ENCODE results near the gene SUMF1. TPM values are rescaled to one million over a fixed set of nuclear protein-coding genes. Genes with fewer than 3 reads are reported as not detected.

Gene SUMF1
- total and polyA plus RNA-seq, 4 donors: 13.0 to 34.2 (median 23.5) TPM

GRCh38 chr3:4503050-4503449 is 36.0 kb upstream of the SUMF1 start:
- WGBS: 82% methylated on average over 5 of the region's 5 CpGs

DNA sequence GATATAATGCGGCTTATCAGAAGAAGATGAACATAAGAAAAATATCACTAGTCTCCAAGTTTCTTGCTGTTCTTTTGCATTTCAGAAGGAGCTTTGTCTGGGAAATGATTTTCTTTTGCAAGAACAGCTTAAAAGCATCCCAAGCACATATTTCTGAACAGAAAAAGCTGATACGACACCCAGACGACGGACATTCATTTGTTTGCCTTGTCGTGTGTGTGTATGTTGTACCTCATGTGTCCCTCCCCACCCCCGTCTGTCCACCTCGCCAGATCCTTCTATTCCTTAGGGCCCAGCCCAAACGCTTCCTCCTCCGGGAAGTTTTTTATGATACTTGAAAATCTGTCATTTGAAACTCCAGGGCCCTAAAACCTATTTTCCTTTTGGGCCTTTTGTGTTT is 34.9 kb upstream of the SUMF1 start:
- 79% methylated on average over 9 of the region's 9 CpGs for WGBS
- no peak for DNase-seq (ENCODE audit: low spot score)
- no peak overlapping the region for H3K4me3 ChIP-seq (ENCODE audit: low read depth in 1 of 3, low read length in 3 of 3)
- H3K27me3 ChIP-seq (ENCODE audit: control insufficient read depth in 4 of 4, insufficient read depth in 4 of 4, low read length in 3 of 4): no peaks in the 10 kb centered on the region
- no peaks in the 10 kb centered on the region for H3K36me3 ChIP-seq (ENCODE audit: control insufficient read depth in 4 of 4, insufficient read depth in 3 of 4, low read depth in 1 of 4, low read length in 3 of 4)
- H3K27ac ChIP-seq (ENCODE audit: low read depth in 1 of 2, low read length in 2 of 2): no peak overlapping the region
- H3K9me3 ChIP-seq (ENCODE audit: control insufficient read depth in 4 of 4, low read length in 3 of 4): no peaks in the 10 kb centered on the region
- H3K9ac ChIP-seq (ENCODE audit: low read depth in 1 of 2, low read length in 2 of 2): no peak overlapping the region
- H3K4me1 ChIP-seq (ENCODE audit: control insufficient read depth in 4 of 4, insufficient read depth in 4 of 4, low read length in 3 of 4): peaks cover 3 to 30% (median 10%) of the 10 kb centered on the region in 4 donors
- TF ChIP-seq RAD21 (IDR thresholded peaks at IDR 0.05): no peak
- TF ChIP-seq FOXA2 (IDR thresholded peaks at IDR 0.05): no peak
- TF ChIP-seq, protein P1, sequence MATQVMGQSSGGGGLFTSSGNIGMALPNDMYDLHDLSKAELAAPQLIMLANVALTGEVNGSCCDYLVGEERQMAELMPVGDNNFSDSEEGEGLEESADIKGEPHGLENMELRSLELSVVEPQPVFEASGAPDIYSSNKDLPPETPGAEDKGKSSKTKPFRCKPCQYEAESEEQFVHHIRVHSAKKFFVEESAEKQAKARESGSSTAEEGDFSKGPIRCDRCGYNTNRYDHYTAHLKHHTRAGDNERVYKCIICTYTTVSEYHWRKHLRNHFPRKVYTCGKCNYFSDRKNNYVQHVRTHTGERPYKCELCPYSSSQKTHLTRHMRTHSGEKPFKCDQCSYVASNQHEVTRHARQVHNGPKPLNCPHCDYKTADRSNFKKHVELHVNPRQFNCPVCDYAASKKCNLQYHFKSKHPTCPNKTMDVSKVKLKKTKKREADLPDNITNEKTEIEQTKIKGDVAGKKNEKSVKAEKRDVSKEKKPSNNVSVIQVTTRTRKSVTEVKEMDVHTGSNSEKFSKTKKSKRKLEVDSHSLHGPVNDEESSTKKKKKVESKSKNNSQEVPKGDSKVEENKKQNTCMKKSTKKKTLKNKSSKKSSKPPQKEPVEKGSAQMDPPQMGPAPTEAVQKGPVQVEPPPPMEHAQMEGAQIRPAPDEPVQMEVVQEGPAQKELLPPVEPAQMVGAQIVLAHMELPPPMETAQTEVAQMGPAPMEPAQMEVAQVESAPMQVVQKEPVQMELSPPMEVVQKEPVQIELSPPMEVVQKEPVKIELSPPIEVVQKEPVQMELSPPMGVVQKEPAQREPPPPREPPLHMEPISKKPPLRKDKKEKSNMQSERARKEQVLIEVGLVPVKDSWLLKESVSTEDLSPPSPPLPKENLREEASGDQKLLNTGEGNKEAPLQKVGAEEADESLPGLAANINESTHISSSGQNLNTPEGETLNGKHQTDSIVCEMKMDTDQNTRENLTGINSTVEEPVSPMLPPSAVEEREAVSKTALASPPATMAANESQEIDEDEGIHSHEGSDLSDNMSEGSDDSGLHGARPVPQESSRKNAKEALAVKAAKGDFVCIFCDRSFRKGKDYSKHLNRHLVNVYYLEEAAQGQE (IDR thresholded peaks at IDR 0.05): no peak
- TF ChIP-seq EGR1 (IDR thresholded peaks at IDR 0.05; ENCODE audit: low read depth in 2 of 2): no peak
- no peak for TF ChIP-seq JUND (IDR thresholded peaks at IDR 0.05)
- TF ChIP-seq HNF4G (IDR thresholded peaks at IDR 0.05): no peak
- TF ChIP-seq RXRA (IDR thresholded peaks at IDR 0.05): no peak

More at GRCh38 chr3:4503050-4503449, 36.0 kb upstream of the SUMF1 start:
- no peak overlapping the region for H3K9ac ChIP-seq (ENCODE audit: low read depth in 1 of 2, low read length in 2 of 2)
- H3K27me3 ChIP-seq (ENCODE audit: control insufficient read depth in 4 of 4, insufficient read depth in 4 of 4, low read length in 3 of 4): no peaks in the 10 kb centered on the region
- peaks cover 3 to 35% (median 9%) of the 10 kb centered on the region in 4 donors for H3K4me1 ChIP-seq (ENCODE audit: control insufficient read depth in 4 of 4, insufficient read depth in 4 of 4, low read length in 3 of 4)
- no peak overlapping the region for H3K4me3 ChIP-seq (ENCODE audit: low read depth in 1 of 3, low read length in 3 of 3)
- no peak overlapping the region for H3K27ac ChIP-seq (ENCODE audit: low read depth in 1 of 2, low read length in 2 of 2)
- H3K9me3 ChIP-seq (ENCODE audit: control insufficient read depth in 4 of 4, low read length in 3 of 4): no peaks in the 10 kb centered on the region
- no peaks in the 10 kb centered on the region for H3K36me3 ChIP-seq (ENCODE audit: control insufficient read depth in 4 of 4, insufficient read depth in 3 of 4, low read depth in 1 of 4, low read length in 3 of 4)
- DNase-seq (ENCODE audit: low spot score): no peak
- TF ChIP-seq, protein P2, sequence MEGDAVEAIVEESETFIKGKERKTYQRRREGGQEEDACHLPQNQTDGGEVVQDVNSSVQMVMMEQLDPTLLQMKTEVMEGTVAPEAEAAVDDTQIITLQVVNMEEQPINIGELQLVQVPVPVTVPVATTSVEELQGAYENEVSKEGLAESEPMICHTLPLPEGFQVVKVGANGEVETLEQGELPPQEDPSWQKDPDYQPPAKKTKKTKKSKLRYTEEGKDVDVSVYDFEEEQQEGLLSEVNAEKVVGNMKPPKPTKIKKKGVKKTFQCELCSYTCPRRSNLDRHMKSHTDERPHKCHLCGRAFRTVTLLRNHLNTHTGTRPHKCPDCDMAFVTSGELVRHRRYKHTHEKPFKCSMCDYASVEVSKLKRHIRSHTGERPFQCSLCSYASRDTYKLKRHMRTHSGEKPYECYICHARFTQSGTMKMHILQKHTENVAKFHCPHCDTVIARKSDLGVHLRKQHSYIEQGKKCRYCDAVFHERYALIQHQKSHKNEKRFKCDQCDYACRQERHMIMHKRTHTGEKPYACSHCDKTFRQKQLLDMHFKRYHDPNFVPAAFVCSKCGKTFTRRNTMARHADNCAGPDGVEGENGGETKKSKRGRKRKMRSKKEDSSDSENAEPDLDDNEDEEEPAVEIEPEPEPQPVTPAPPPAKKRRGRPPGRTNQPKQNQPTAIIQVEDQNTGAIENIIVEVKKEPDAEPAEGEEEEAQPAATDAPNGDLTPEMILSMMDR (IDR thresholded peaks at IDR 0.05; ENCODE audit: low read depth, low read length, missing input control): no peak
- TF ChIP-seq, protein P3, sequence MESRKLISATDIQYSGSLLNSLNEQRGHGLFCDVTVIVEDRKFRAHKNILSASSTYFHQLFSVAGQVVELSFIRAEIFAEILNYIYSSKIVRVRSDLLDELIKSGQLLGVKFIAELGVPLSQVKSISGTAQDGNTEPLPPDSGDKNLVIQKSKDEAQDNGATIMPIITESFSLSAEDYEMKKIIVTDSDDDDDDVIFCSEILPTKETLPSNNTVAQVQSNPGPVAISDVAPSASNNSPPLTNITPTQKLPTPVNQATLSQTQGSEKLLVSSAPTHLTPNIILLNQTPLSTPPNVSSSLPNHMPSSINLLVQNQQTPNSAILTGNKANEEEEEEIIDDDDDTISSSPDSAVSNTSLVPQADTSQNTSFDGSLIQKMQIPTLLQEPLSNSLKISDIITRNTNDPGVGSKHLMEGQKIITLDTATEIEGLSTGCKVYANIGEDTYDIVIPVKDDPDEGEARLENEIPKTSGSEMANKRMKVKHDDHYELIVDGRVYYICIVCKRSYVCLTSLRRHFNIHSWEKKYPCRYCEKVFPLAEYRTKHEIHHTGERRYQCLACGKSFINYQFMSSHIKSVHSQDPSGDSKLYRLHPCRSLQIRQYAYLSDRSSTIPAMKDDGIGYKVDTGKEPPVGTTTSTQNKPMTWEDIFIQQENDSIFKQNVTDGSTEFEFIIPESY (IDR thresholded peaks at IDR 0.05): no peak
- TF ChIP-seq, protein P1 (IDR thresholded peaks at IDR 0.05): no peak
- TF ChIP-seq, protein P4, sequence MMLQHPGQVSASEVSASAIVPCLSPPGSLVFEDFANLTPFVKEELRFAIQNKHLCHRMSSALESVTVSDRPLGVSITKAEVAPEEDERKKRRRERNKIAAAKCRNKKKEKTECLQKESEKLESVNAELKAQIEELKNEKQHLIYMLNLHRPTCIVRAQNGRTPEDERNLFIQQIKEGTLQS (IDR thresholded peaks at IDR 0.05): no peak
- TF ChIP-seq HNF4G (IDR thresholded peaks at IDR 0.05) (no peak), MAX (IDR thresholded peaks at IDR 0.05) (no peak), EGR1 (IDR thresholded peaks at IDR 0.05; ENCODE audit: low read depth in 2 of 2) (no peak), TAF1 (conservative IDR thresholded peaks at IDR 0.05) (no peak), NR2F2 (IDR thresholded peaks at IDR 0.05) (no peak), FOXA1 (IDR thresholded peaks at IDR 0.05) (no peak), GABPA (IDR thresholded peaks at IDR 0.05 in 1 of 2, conservative IDR thresholded peaks at IDR 0.05 in 1 of 2) (no peak), FOXA2 (IDR thresholded peaks at IDR 0.05) (no peak), SP1 (IDR thresholded peaks at IDR 0.05) (no peak), RAD21 (IDR thresholded peaks at IDR 0.05) (no peak), YY1 (IDR thresholded peaks at IDR 0.05) (no peak)
